GM19452 (cell line): Measurements from ENCODE around the gene PLCG2.
"Not testable (repeated sequence)": the region's sequence is repeated elsewhere in the genome, so short reads cannot be mapped to it uniquely, and the experiment has no call there.

ENCODE experiments used
- ATAC-seq: cut with Tn5 transposase; IDR thresholded peaks from one replicate; pipeline ENCODE4 v1.9.1; 2021; ENCODE audit not compliant: unreplicated experiment

The PLCG2 gene

GRCh38 chr16:81752876-81753227, 26.2 kb upstream of the PLCG2 start:
- no peak for ATAC-seq

- ATAC-seq, result no peak
Observed at GRCh38 chr16:81754858-81755257, 24.2 kb upstream of the PLCG2 start.

DNA sequence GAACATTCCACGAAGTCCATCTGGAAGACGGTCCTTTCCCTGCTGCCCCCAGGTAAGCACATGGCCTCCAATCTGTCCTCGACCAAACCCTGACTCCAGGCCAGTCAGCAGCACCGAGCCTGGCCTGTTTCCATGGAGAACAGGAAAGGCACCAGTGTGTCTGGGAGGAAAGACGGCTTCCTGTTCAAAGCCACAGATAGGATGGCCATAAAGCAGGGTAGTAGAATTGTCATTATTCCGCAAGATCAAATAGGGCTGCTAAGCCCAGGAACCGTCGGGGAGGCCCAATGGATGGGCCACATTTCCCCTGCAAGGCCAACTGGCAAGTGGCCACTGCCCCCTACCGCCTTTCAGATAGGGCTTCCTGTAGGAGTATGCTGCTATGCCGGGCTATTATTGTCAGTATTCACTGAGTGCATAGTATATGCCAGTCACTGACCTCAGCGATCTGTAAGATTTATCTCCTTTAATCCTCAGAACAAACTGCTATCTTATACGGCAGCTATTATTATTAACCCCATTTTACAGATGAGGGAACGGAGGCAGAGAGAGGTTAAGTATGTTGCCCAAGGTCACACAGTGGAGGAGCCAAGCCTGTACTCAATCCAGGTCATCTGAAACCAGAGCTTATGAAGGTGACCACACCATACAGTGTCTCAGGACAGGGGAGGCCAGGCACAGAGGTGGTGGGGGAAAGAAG, 23.0 kb upstream of the PLCG2 start:
- ATAC-seq, result no peak

- ATAC-seq, result no peak
Observed at GRCh38 chr16:81756615-81757356, 22.3 kb upstream of the PLCG2 start.

- no peak for ATAC-seq
Observed at GRCh38 chr16:81758376-81758775, 20.7 kb upstream of the PLCG2 start.

DNA sequence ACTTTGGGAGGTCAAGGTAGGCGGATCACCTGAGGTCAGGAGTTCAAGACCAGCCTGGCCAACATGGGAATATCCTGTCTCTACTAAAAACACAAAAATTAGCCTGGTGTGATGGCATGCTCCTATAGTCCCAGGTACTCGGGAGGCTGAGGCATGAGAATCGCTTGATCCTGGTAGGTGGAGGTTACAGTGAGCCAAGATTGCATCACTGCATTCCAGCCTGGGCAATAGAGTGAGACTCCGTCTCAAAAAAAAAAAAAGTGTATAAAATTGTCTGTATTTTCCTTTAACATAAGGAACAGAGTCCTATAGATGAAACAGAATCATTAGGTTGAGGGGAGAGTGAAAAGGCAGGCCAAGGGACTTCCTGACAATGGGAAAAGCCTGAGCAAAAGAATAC, 16.8 kb upstream of the PLCG2 start:
- ATAC-seq, result not testable (repeated sequence)

DNA sequence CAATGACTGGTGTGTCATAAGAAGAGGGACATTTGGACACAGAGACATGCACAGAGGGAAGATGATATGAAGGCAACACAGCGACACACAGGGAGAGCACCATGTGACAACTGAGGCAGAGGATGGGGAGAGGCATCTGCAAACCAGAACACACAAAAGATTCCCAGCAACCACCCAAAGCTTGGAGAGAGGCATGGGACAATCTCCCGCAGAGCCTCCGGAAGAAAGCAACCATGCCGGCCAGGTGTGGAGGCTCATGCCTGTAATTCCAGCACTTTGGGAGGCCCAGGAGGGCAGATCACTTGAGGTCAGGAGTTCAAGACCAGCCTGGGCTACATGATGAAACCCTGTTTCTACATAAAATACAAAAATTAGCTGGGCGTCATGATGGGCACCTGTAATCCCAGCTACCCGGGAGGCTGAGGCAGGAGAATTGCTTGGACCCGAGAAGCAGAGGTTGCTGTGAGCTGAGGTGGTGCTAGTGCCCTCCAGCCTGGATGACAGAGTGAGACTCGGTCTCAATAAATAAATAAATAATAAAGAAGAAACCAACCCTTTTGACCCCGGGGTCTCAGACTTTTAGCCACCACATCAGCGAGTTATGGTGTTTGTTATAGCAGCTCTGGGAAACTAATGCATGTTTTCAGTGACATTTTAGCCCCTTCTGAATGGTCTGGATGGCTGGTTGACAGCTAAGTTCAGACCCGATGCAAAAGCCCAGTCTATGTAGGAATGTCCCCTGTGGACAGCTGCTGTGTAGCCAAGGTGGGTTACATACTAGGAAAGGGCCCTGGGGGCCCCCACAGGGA, 13.8 kb upstream of the PLCG2 start:
- no peak for ATAC-seq

- ATAC-seq, result no peak
Observed at GRCh38 chr16:81765969-81766368, 13.1 kb upstream of the PLCG2 start.

DNA sequence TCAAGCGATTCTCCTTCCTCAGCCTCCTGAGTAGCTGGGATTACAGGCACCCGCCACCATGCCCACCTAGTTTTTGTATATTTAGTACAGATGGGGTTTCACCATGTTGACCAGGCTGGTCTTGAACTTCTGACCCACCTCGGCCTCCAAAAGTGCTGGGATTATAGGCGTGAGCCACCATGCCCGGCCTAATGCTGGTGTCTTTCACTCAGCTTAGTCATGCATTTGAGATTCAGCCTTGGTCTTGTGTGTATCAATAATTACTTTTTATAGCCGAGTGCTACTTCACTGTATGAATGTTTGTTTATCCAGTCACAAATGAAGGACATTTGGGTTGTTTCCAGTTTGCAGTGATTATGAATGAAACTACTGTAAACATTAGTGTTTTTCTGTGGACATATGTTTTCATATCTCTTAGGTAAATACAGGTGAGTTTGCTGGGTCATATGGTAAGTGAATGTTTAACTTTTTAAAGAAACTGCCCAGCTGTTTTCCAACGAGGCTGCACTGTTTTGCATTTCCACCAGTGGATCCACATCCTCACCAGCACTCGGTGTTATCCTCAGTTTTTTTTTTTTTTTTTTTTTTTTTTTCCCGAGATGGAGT, 11.0 kb upstream of the PLCG2 start:
- no peak for ATAC-seq

DNA sequence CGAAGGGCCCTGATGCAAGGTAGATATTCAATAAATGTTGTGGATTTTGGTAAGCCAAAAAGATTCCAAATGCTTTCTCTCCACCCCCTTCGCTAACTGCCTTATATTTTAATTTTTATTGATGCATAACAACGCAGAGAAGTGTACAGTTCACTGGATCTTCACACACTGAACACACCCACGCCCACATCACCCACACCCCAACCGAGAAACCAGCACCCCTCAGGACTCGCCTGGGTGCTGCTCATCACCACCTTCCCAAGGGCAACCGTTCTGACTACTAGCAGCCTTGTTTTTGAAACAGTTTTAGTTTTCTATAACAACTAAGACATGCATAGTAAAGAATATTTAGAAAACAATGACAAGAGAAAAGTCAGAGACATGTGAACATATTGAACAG, 9.1 kb upstream of the PLCG2 start:
- ATAC-seq, result no peak

- no peak for ATAC-seq
Observed at GRCh38 chr16:81774348-81774747, 4.7 kb upstream of the PLCG2 start.

DNA sequence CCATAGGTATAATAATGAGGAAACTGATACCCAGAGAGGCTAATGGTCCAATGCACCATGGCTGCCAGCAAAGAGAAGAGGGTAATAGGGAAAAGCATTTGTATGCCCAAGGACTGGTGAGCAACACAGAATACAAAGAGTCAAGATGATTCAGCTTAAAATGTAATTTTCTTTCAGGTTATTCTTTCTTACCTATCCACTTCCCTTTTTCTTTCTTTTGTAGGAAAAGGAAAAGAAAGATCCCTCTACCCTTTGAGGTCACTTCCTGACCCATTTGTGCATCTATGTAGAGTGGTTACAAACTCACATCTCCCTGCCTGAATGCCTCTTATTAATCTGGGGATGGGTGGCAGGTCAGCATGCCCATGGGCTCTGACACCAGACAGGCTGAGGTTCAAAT, 3.5 kb upstream of the PLCG2 start:
- no peak for ATAC-seq

GRCh38 chr16:81778231-81778630, 860 bp upstream of the PLCG2 start:
- no peak for ATAC-seq

DNA sequence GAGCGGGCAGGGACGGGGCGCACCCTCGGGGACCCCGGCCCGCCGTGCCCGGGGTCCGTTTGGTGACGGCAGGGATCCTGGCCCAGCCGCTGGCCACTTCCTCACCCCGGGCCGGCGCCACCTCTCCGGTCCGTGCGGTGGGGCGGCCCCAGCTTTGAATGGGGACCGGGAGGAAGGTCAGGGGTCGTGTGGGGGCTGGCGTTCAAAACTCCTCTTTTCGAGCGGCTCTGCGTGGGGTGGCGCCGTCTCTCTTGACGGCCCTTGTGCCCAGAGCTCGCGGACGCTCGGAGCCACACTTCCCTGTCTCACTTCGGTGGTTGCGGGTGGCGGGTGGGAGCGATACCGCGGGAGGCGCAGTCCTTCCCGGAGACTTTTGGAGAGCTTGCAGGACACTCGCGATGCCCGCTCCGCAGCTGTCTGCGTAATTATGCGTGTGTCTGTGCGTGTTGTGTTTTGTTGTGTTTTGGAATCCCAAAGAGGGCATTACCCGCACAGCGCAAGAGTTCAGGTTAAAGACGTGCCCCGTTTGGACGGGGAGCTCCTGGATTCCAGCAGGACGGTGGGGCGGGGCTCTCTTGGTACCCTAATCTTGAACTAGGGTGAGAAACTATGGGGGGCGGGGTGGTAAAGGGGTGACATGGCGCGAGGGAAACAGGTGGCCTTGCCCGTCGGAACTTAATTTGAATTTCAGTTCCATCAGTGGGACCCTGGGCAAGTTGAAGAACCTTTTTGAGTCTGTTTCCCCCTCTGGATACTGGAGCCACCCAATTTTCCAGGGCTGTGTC, 637 bp downstream of the PLCG2 start:
- ATAC-seq, result peak; percentile 25

DNA sequence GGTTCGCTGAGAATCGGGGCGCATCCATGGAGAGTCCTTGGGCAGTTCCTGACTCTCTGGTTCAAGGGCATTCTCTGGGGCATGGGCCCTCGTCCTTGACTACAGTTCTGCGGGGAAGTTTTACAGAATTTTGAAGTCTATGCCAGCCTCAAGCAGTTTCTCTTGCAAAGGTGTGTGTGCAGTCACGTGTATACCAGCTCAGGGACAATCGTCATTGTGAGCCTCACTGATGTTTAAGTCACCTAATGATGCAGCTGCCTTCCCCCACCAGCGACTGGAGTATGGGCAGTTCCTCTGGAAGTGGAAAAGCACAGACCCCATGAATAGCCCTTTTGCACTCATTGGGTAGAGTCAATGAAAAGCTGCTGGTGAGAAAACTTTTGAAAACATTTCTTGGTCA, 1.3 kb downstream of the PLCG2 start:
- no peak for ATAC-seq

DNA sequence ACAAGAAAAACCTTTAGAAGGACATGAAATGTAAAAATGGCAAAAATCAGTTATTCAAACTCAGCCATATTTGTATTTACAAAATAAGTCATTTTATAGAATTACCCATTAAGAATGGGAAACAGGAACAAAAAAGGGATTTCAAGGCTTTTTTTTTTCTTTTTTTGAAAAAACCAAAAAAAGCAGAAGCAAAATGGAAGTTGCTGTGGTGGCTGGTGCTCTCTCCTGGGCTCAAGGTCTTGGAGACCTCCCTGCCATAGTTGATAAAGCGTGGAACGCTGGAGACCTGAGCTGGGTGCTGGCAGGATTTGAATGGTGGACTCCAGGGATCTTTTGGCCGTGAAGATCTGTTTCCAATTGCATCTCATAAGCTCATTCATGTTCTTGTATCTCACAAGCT, 3.1 kb downstream of the PLCG2 start:
- ATAC-seq, result no peak

- ATAC-seq, result no peak
Observed at GRCh38 chr16:81784072-81784795, 5.1 kb downstream of the PLCG2 start.

GRCh38 chr16:81785138-81785924, 6.2 kb downstream of the PLCG2 start:
- no peak for ATAC-seq

GRCh38 chr16:81786321-81786720, 7.2 kb downstream of the PLCG2 start:
- no peak for ATAC-seq
